Peyer's patch (tissue), 4 donors: ENCODE results near the gene GPC6. TPM values are rescaled to one million over a fixed set of nuclear protein-coding genes. Genes with fewer than 3 reads are reported as not detected.
"Not testable (repeated sequence)": the region's sequence is repeated elsewhere in the genome, so short reads cannot be mapped to it uniquely, and the experiment has no call there.

Experiments
- DNase-seq, 3 donors: peaks; one replicate each; pipeline ENCODE4 v3.0.0-alpha.2; 2017 to 2019
- H3K27ac ChIP-seq, 4 donors: fragments of 200-600 bp; sonication (generic); one replicate each; pipeline ENCODE4 v1.5.1; 2016 to 2019
- H3K27me3 ChIP-seq, 2 donors: fragments of 200-600 bp; sonication (generic); one replicate each; pipeline ENCODE4 v1.5.1; 2019
- H3K36me3 ChIP-seq, 3 donors: fragments of 200-600 bp; sonication (generic); one replicate each; pipeline ENCODE4 v1.5.1; 2016 to 2019
- H3K4me1 ChIP-seq, 4 donors: fragments of 200-600 bp; sonication (generic); one replicate each; pipeline ENCODE4 v1.5.1; 2016 to 2019
- H3K4me3 ChIP-seq, 4 donors: fragments of 200-600 bp; sonication (generic); 1 replicate in 3 of 4; 2 replicates in 1 of 4; pipeline ENCODE4 v1.5.1; 2016 to 2019; ENCODE audit warnings: mild to moderate bottlenecking in 1 of 4
- H3K9me3 ChIP-seq, 4 donors: fragments of 200-600 bp; sonication (generic); one replicate each; pipeline ENCODE4 v1.5.1; 2016 to 2019; ENCODE audit warnings: mild to moderate bottlenecking in 1 of 4
- POLR2A ChIP-seq, 2 donors: fragments of 450-650 bp; IDR thresholded peaks; one replicate each; pipeline ENCODE4 v1.5.1; 2017; ENCODE audit warnings: antibody characterized with exemption in 2 of 2, mild to moderate bottlenecking in 2 of 2, moderate library complexity in 2 of 2
- total RNA-seq, 4 donors: library from RNA; depleted of rRNA; stranded (reverse); fragments of >200 nt; gene quantifications; one replicate each; pipeline ENCODE4 v1.1.0, GENCODE V29; 2016
- TF ChIP-seq, protein P1 (sequence below), 6 experiments: fragments of 450-650 bp in 4 of 6; fragments of 200-600 bp in 2 of 6; sonication (generic) in 1 of 6; IDR thresholded peaks; one replicate each; pipeline ENCODE4 v1.5.1; 2017 to 2019; ENCODE audit warnings: antibody characterized with exemption in 6 of 6, mild to moderate bottlenecking in 3 of 6, moderate library complexity in 1 of 6

The GPC6 gene
- total RNA-seq, 4 donors from 2014 or later, result 1.6 to 13.2 (median 2.6) TPM

DNA sequence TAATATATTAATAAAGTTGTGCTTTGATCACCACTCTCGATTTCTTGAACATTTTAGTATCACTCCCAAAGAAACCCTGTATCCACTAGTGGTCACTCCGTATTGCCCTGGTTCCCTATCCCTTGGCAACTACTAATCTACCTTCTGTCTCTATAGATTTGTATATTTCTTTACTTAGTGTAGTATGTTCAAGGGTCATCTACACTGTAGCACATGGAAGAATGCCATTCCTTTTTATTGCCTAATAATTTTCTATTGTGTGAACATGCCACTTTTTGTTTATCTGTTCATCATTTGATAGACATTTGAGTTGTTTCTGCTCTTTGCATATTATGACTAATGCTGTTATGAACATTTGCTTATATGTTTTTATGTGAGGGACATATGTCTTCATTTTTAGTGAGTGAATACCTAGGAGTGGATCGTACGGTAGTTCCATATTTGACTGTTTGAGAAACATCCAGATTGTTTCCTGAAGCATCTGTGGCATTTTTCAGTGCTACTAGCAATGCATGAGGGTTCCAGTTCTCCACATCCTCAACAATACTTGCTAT lies 254.0 kb downstream of the GPC6 start:
- H3K9me3 ChIP-seq, result no peaks in the 10 kb centered on the region
- no peak overlapping the region for H3K27ac ChIP-seq
- no peaks in the 10 kb centered on the region for H3K27me3 ChIP-seq
- no peaks in the 10 kb centered on the region for H3K36me3 ChIP-seq
- no peak overlapping the region for H3K4me3 ChIP-seq
- TF ChIP-seq POLR2A (IDR thresholded peaks at IDR 0.05), result no peak
- TF ChIP-seq, protein P1, sequence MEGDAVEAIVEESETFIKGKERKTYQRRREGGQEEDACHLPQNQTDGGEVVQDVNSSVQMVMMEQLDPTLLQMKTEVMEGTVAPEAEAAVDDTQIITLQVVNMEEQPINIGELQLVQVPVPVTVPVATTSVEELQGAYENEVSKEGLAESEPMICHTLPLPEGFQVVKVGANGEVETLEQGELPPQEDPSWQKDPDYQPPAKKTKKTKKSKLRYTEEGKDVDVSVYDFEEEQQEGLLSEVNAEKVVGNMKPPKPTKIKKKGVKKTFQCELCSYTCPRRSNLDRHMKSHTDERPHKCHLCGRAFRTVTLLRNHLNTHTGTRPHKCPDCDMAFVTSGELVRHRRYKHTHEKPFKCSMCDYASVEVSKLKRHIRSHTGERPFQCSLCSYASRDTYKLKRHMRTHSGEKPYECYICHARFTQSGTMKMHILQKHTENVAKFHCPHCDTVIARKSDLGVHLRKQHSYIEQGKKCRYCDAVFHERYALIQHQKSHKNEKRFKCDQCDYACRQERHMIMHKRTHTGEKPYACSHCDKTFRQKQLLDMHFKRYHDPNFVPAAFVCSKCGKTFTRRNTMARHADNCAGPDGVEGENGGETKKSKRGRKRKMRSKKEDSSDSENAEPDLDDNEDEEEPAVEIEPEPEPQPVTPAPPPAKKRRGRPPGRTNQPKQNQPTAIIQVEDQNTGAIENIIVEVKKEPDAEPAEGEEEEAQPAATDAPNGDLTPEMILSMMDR (IDR thresholded peaks at IDR 0.05), result no peak
- H3K4me1 ChIP-seq, result no peaks in the 10 kb centered on the region
- DNase-seq, result no peak

GRCh38 chr13:93496117-93496516 lies 269.5 kb downstream of the GPC6 start:
- DNase-seq, H3K27ac ChIP-seq, H3K4me3 ChIP-seq, H3K9me3 ChIP-seq, H3K27me3 ChIP-seq, H3K36me3 ChIP-seq, H3K4me1 ChIP-seq: not testable (repeated sequence)

DNA sequence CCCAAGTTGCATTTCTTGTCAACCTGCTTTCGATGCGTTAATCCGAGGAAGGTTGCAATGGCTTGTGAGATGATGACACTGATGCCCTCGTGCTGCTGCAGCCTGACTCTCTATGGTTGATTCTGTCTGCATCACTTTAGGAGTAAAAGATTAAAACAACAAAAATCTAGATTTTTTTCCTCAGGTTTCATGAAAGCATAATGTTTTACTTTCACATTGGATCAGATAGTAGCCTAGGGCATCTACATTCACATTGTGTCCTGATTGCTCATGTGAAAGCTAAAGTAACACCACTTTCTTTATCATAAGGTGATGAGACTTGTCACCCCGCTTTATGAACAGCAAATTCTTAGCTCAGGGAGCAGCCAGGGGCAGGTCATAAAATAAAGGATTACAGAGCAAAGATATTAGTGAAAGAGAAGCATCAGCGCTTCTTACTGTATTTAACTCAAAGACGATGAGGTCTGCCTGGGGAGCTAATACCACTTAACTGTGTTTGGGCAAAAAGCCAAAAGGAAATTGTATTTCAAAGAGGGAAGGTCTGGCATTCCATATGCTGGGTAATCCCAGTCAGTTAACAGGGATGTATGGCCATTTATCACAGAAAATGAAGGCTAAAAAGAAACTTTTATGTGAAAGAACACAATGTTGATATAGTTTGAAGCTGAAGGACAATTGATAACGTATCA lies 270.5 kb downstream of the GPC6 start:
- Histone ChIP-seq H3K27ac (no peak overlapping the region), H3K27me3 (no peaks in the 10 kb centered on the region)
- DNase-seq, result no peak

DNA sequence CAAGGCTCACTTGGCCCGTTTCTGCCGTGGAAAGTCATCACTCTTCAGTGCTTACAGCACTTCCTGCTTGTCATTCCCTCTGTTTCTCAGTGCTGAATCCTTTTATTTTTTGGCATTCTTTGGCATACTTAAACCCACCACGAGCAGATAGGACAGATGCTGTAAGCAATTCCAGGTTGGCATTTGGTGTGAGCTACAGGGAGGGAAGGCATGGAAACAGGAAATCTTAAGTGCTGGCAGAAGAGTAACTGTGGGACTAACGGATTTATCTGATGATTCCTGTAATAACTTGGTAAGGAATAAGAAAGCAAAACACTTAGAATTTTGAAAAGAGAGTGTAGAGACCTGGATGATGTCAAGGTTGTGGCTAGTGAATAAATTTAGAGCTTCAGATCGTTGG lies 273.4 kb downstream of the GPC6 start:
- no peak for DNase-seq
- Histone ChIP-seq H3K4me3 (no peak overlapping the region), H3K9me3 (no peaks in the 10 kb centered on the region), H3K36me3 (no peaks in the 10 kb centered on the region), H3K27me3 (no peaks in the 10 kb centered on the region), H3K27ac (no peak overlapping the region), H3K4me1 (no peaks in the 10 kb centered on the region)
- TF ChIP-seq POLR2A (IDR thresholded peaks at IDR 0.05), result no peak
- TF ChIP-seq, protein P1 (IDR thresholded peaks at IDR 0.05), result no peak

More for the DNA sequence above, 270.5 kb downstream of the GPC6 start:
- Histone ChIP-seq H3K36me3 (no peaks in the 10 kb centered on the region), H3K4me1 (no peaks in the 10 kb centered on the region), H3K4me3 (no peak overlapping the region), H3K9me3 (no peaks in the 10 kb centered on the region)
- TF ChIP-seq, protein P1 (IDR thresholded peaks at IDR 0.05), result no peak
- no peak for TF ChIP-seq POLR2A (IDR thresholded peaks at IDR 0.05)

- TF ChIP-seq, protein P1 (IDR thresholded peaks at IDR 0.05), result no peak
- no peak for TF ChIP-seq POLR2A (IDR thresholded peaks at IDR 0.05)
- H3K4me3 ChIP-seq, result no peak overlapping the region
- no peak for DNase-seq
- no peaks in the 10 kb centered on the region for H3K4me1 ChIP-seq
- no peaks in the 10 kb centered on the region for H3K36me3 ChIP-seq
- no peaks in the 10 kb centered on the region for H3K9me3 ChIP-seq
- no peaks in the 10 kb centered on the region for H3K27me3 ChIP-seq
- no peak overlapping the region for H3K27ac ChIP-seq
Measured at GRCh38 chr13:93502071-93502470, 275.5 kb downstream of the GPC6 start.

GRCh38 chr13:93502987-93503615 lies 276.5 kb downstream of the GPC6 start:
- TF ChIP-seq POLR2A (IDR thresholded peaks at IDR 0.05), result no peak
- TF ChIP-seq, protein P1 (IDR thresholded peaks at IDR 0.05), result no peak
- Histone ChIP-seq H3K9me3 (no peaks in the 10 kb centered on the region), H3K4me3 (no peak overlapping the region), H3K4me1 (no peaks in the 10 kb centered on the region), H3K36me3 (no peaks in the 10 kb centered on the region), H3K27me3 (no peaks in the 10 kb centered on the region), H3K27ac (no peak overlapping the region)
- no peak for DNase-seq
